ENCODE results near the gene NKPD1.

GRCh38 chr19:45142016-45142725, 18.6 kb downstream of the NKPD1 start:
- TF ChIP-seq REST (IDR thresholded peaks at IDR 0.05; ENCODE audit: unreplicated experiment) (no peak), ETS1 (IDR thresholded peaks at IDR 0.05) (no peak), CTCF (conservative IDR thresholded peaks at IDR 0.05; ENCODE audit: low read depth in 2 of 2) (no peak), CREB1 (CRISPR knock-in tag; IDR thresholded peaks at IDR 0.05; ENCODE audit: low read depth) (no peak), EZH2 (IDR thresholded peaks at IDR 0.05; ENCODE audit: low read depth, unreplicated experiment) (no peak), JUNB (IDR thresholded peaks at IDR 0.05; ENCODE audit: unreplicated experiment) (no peak)
